ENCODE results near the gene TWNK. TPM values are rescaled to one million over a fixed set of nuclear protein-coding genes. Genes with fewer than 3 reads are reported as not detected.

The TWNK gene
- polyA plus RNA-seq, result 1.5 and 1.9 TPM in 2 replicates

GRCh38 chr10:100986952-100987684 is at the start of gene TWNK, which contains the start of gene MRPL43:
Gene TWNK, plus strand, starts transcription at chr10:100987543. Its CDS starts 668 bp downstream, at chr10:100988211.
Gene MRPL43, minus strand, starts transcription at chr10:100987497. Its CDS starts 54 bp downstream, at chr10:100987443.

GRCh38 chr10:100969187-100970075 is 17.9 kb upstream of the TWNK start, which contains the start of gene SEMA4G:
Gene SEMA4G, plus strand, starts transcription at chr10:100969504. Its CDS starts 3,409 bp downstream, at chr10:100972913.

GRCh38 chr10:100999742-101000126 is 12.4 kb downstream of the TWNK start, which contains the start of gene LZTS2:
Gene LZTS2, plus strand, starts transcription at chr10:100999808. Its CDS starts 2,731 bp downstream, at chr10:101002539.

GRCh38 chr10:101031128-101031795 is 43.9 kb downstream of the TWNK start, which contains the start of the genes PDZD7 and SFXN3:
Gene PDZD7, minus strand, starts transcription at chr10:101031129. Its CDS starts 910 bp downstream, at chr10:101030219.
Gene SFXN3, plus strand, starts transcription at chr10:101031234. Its CDS starts 3,461 bp downstream, at chr10:101034695.

Other genes starting within 250 kb of the TWNK start
- gene PAX2, start 242.0 kb upstream of the TWNK start, polyA plus RNA-seq, result not detected in 2 replicates
- 4.8 and 10.6 TPM in 2 replicates for gene SLF2, start 74.6 kb upstream of the TWNK start, polyA plus RNA-seq
- 40.3 and 76.9 TPM in 2 replicates for gene SEMA4G, start 18.0 kb upstream of the TWNK start, polyA plus RNA-seq
- gene MRPL43, start within 50 bp of the TWNK start, polyA plus RNA-seq, result 77.6 and 90.6 TPM in 2 replicates
- 0.17 and 0.53 TPM in 2 replicates for gene LZTS2, start 12.3 kb downstream of the TWNK start, polyA plus RNA-seq
- gene PDZD7, start 43.6 kb downstream of the TWNK start, polyA plus RNA-seq, result 0.77 and 5.0 TPM in 2 replicates
- 4.8 and 6.0 TPM in 2 replicates for gene SFXN3, start 43.7 kb downstream of the TWNK start, polyA plus RNA-seq
- gene KAZALD1, start 74.4 kb downstream of the TWNK start, polyA plus RNA-seq, result not detected in 2 replicates
- gene TLX1, start 143.8 kb downstream of the TWNK start, polyA plus RNA-seq, result not detected in 2 replicates
- not detected in 2 replicates for gene LBX1, start 241.9 kb downstream of the TWNK start, polyA plus RNA-seq